Breast epithelium (tissue), 3 donors: ENCODE measurements around the gene SAP30BP.

Experiments used
- CTCF ChIP-seq, 3 donors: fragments of 450-650 bp; IDR thresholded peaks; one replicate each; pipeline ENCODE4 v1.5.1; 2016 to 2017; ENCODE audit warnings: antibody characterized with exemption in 3 of 3, mild to moderate bottlenecking in 3 of 3, moderate library complexity in 3 of 3
- POLR2A ChIP-seq: fragments of 450-650 bp; IDR thresholded peaks from one replicate; pipeline ENCODE4 v1.6.1; 2016; ENCODE audit warnings: antibody characterized with exemption, mild to moderate bottlenecking, moderate library complexity
- POLR2AphosphoS5 ChIP-seq, 3 donors: sonication (generic); formaldehyde crosslinking; IDR thresholded peaks; one replicate each; pipeline ENCODE4 v1.6.1; 2017; ENCODE audit warnings: antibody characterized with exemption in 3 of 3

DNA sequence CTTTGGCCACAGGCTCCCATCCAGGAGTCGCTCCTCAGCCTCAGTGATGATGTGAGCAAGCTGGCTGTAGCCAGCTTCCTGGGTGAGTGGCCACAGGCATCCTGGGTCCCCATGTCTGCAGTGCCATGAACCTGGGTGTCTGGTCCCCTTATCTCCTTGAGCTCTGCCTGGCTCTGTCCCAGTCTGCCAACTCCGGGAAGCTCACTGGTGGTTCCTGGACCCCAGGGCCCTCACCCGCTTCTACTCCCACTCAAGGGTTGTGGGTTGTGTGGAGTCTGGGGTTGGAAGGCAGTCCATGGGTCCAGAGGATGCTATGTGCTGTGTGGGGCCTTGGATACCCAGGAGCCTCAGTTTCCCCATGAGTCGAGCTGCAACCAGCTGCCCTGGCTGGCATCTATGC lies 45.6 kb upstream of the SAP30BP start:
- no peak for TF ChIP-seq CTCF (IDR thresholded peaks at IDR 0.05)
- TF ChIP-seq POLR2AphosphoS5 (IDR thresholded peaks at IDR 0.05) = no peak
- no peak for TF ChIP-seq POLR2A
